Peyer's patch (tissue), 4 donors: ENCODE results near the gene PDGFD.

Source experiments
- POLR2A ChIP-seq, 2 donors: fragments of 450-650 bp; IDR thresholded peaks; one replicate each; pipeline ENCODE4 v1.5.1; 2017; ENCODE audit warnings: antibody characterized with exemption in 2 of 2, mild to moderate bottlenecking in 2 of 2, moderate library complexity in 2 of 2
- TF ChIP-seq, protein P1 (sequence below), 6 experiments: fragments of 450-650 bp in 4 of 6; fragments of 200-600 bp in 2 of 6; sonication (generic) in 1 of 6; IDR thresholded peaks; one replicate each; pipeline ENCODE4 v1.5.1; 2017 to 2019; ENCODE audit warnings: antibody characterized with exemption in 6 of 6, mild to moderate bottlenecking in 3 of 6, moderate library complexity in 1 of 6

DNA sequence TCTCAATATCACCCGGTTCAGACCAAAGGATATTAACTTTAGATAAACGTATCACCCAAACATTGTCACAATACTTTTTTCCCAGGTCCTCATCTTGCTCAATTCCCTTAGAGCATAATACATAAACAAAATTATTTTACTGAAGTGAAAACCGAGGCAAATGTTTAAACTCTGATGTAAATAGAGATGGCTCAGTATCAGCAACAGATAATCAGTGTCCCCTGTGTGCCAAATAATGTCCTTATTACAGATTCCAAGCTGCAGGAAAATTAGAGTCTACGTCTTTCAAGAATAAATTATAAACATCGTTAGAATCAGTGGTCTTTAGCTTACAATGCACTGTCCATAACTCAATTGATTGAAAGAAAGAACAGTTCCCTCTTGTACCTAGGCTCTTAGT lies 77.3 kb downstream of the PDGFD start:
- TF ChIP-seq, protein P1, sequence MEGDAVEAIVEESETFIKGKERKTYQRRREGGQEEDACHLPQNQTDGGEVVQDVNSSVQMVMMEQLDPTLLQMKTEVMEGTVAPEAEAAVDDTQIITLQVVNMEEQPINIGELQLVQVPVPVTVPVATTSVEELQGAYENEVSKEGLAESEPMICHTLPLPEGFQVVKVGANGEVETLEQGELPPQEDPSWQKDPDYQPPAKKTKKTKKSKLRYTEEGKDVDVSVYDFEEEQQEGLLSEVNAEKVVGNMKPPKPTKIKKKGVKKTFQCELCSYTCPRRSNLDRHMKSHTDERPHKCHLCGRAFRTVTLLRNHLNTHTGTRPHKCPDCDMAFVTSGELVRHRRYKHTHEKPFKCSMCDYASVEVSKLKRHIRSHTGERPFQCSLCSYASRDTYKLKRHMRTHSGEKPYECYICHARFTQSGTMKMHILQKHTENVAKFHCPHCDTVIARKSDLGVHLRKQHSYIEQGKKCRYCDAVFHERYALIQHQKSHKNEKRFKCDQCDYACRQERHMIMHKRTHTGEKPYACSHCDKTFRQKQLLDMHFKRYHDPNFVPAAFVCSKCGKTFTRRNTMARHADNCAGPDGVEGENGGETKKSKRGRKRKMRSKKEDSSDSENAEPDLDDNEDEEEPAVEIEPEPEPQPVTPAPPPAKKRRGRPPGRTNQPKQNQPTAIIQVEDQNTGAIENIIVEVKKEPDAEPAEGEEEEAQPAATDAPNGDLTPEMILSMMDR (IDR thresholded peaks at IDR 0.05): no peak
- no peak for TF ChIP-seq POLR2A (IDR thresholded peaks at IDR 0.05)
